Fibroblast of lung (primary cell): ENCODE measurements around the gene PLXNA2. TPM values are rescaled to one million over a fixed set of nuclear protein-coding genes. Genes with fewer than 3 reads are reported as not detected.
A peak's percentile ranks its signal among the peaks of the same experiment; 100 is the strongest.

ENCODE experiments used
- DNase-seq, 2 donors: peaks; one replicate each; pipeline versions ENCODE4 v3.0.0 to v3.0.0-alpha.2; 2010; ENCODE audit warnings: low read depth in 2 of 2
- H2AFZ ChIP-seq: 2 replicates; pipeline ENCODE4 v1.5.1; 2012; ENCODE audit warnings: low read length, control low read depth, inconsistent platforms
- H3K27ac ChIP-seq: 2 replicates; pipeline ENCODE4 v1.5.1; 2011; ENCODE audit warnings: low read length, control low read depth; ENCODE audit not compliant: insufficient read depth
- H3K27me3 ChIP-seq: 2 replicates; pipeline ENCODE4 v1.5.1; 2011; ENCODE audit warnings: mild to moderate bottlenecking, low read length; ENCODE audit not compliant: control insufficient read depth, insufficient read depth
- H3K36me3 ChIP-seq: 2 replicates; pipeline ENCODE4 v1.5.1; 2011; ENCODE audit warnings: low read length; ENCODE audit not compliant: control insufficient read depth, insufficient read depth
- H3K4me1 ChIP-seq: 2 replicates; pipeline ENCODE4 v1.5.1; 2011; ENCODE audit warnings: low read length; ENCODE audit not compliant: control insufficient read depth, insufficient read depth; ENCODE audit errors: extremely low read depth
- H3K4me2 ChIP-seq: 2 replicates; pipeline ENCODE4 v1.5.1; 2011; ENCODE audit warnings: low read length, control low read depth; ENCODE audit not compliant: insufficient read depth; ENCODE audit errors: extremely low read depth
- H3K4me3 ChIP-seq, 4 experiments: fragments of 200-600 bp in 1 of 4; sonication (generic) in 1 of 4; replicated peaks in 1 of 4; 2 replicates each; pipeline ENCODE4 v1.5.1; 2011 to 2016; ENCODE audit warnings: low read length in 4 of 4, low read depth in 3 of 4, mild to moderate bottlenecking in 3 of 4, control low read depth in 2 of 4, inconsistent platforms in 1 of 4, mixed read lengths in 1 of 4; ENCODE audit not compliant: insufficient read depth in 1 of 4; ENCODE audit errors: control extremely low read depth in 1 of 4
- H3K79me2 ChIP-seq: 2 replicates; pipeline ENCODE4 v1.5.1; 2012; ENCODE audit warnings: mild to moderate bottlenecking, low read length, inconsistent platforms; ENCODE audit not compliant: control insufficient read depth, insufficient read depth
- H3K9ac ChIP-seq: 2 replicates; pipeline ENCODE4 v1.5.1; 2011; ENCODE audit warnings: mild to moderate bottlenecking, low read length, control low read depth; ENCODE audit not compliant: insufficient read depth
- H3K9me3 ChIP-seq: 2 replicates; pipeline ENCODE4 v1.5.1; 2012; ENCODE audit warnings: low read depth, low read length; ENCODE audit not compliant: control insufficient read depth, insufficient read depth
- H4K20me1 ChIP-seq: 2 replicates; pipeline ENCODE4 v1.5.1; 2011; ENCODE audit warnings: low read length; ENCODE audit not compliant: control insufficient read depth, insufficient read depth; ENCODE audit errors: extremely low read depth
- CTCF ChIP-seq, 2 donors: IDR thresholded peaks in 1 of 2; conservative IDR thresholded peaks in 1 of 2; 1 replicate in 1 of 2; 2 replicates in 1 of 2; pipeline ENCODE4 v1.5.1; 2011 to 2012; ENCODE audit warnings: low read length in 2 of 2, control low read depth in 1 of 2, inconsistent platforms in 1 of 2, low read depth in 1 of 2, mild to moderate bottlenecking in 1 of 2
- EZH2 ChIP-seq: IDR thresholded peaks from 2 replicates; pipeline ENCODE4 v1.5.1; 2012; ENCODE audit warnings: low read length, control low read depth, mild to moderate bottlenecking; ENCODE audit errors: missing control alignments
- polyA plus RNA-seq, 2 donors: library from polyadenylated mRNA; depleted of rRNA in 1 of 2; stranded (reverse) in 1 of 2; unstranded in 1 of 2; fragments of >200 nt; gene quantifications; 2 replicates each; pipeline ENCODE4 v1.2.1, GENCODE V29; 2011 to 2012; ENCODE audit warnings: missing spikeins in 1 of 2
- total RNA-seq: library from RNA; depleted of rRNA; stranded (reverse); fragments of >200 nt; gene quantifications from 2 replicates; pipeline ENCODE4 v1.2.1, GENCODE V29; 2014

The PLXNA2 gene
- total and polyA plus RNA-seq, 2 donors (not counting 1 experiment from before 2014, with no cell fraction given), result 0.43 to 2.0 TPM

- Histone ChIP-seq H3K36me3 (no peaks in the 10 kb centered on the region), H3K27ac (no peak overlapping the region), H3K4me1 (no peaks in the 10 kb centered on the region), H3K27me3 (peaks cover 6% of the 10 kb centered on the region), H2AFZ (no peak overlapping the region), H4K20me1 (no peaks in the 10 kb centered on the region), H3K9me3 (no peaks in the 10 kb centered on the region), H3K4me2 (no peak overlapping the region), H3K79me2 (no peaks in the 10 kb centered on the region), H3K9ac (no peak overlapping the region), H3K4me3 (no peak overlapping the region)
- TF ChIP-seq CTCF (conservative IDR thresholded peaks at IDR 0.05 in 1 of 2, IDR thresholded peaks at IDR 0.05 in 1 of 2; ENCODE audit: low read depth in 1 of 2, low read length in 2 of 2) (no peak), EZH2 (no peak)
- DNase-seq, result no peak
Observed at GRCh38 chr1:207984831-207985572, 259.2 kb downstream of the PLXNA2 start.

GRCh38 chr1:207983044-207983635, 261.0 kb downstream of the PLXNA2 start:
- no peak for DNase-seq
- no peaks in the 10 kb centered on the region for H3K9me3 ChIP-seq
- TF ChIP-seq CTCF (conservative IDR thresholded peaks at IDR 0.05 in 1 of 2, IDR thresholded peaks at IDR 0.05 in 1 of 2; ENCODE audit: low read depth in 1 of 2, low read length in 2 of 2), result no peak
- TF ChIP-seq EZH2, result no peak
- H3K27ac ChIP-seq, result no peak overlapping the region
- H3K79me2 ChIP-seq, result no peaks in the 10 kb centered on the region
- no peak overlapping the region for H3K4me2 ChIP-seq
- H3K27me3 ChIP-seq, result peaks cover 2% of the 10 kb centered on the region
- H3K36me3 ChIP-seq, result no peaks in the 10 kb centered on the region
- H3K4me1 ChIP-seq, result no peaks in the 10 kb centered on the region
- no peaks in the 10 kb centered on the region for H4K20me1 ChIP-seq
- H3K9ac ChIP-seq, result no peak overlapping the region
- no peak overlapping the region for H2AFZ ChIP-seq
- H3K4me3 ChIP-seq, result no peak overlapping the region

GRCh38 chr1:207981976-207982375, 262.2 kb downstream of the PLXNA2 start:
- no peaks in the 10 kb centered on the region for H4K20me1 ChIP-seq
- no peak overlapping the region for H3K27ac ChIP-seq
- H3K9ac ChIP-seq, result no peak overlapping the region
- no peak overlapping the region for H3K4me2 ChIP-seq
- H3K4me1 ChIP-seq, result no peaks in the 10 kb centered on the region
- H3K36me3 ChIP-seq, result no peaks in the 10 kb centered on the region
- peaks cover 2% of the 10 kb centered on the region for H3K27me3 ChIP-seq
- H2AFZ ChIP-seq, result no peak overlapping the region
- no peaks in the 10 kb centered on the region for H3K79me2 ChIP-seq
- no peaks in the 10 kb centered on the region for H3K9me3 ChIP-seq
- no peak for DNase-seq
- TF ChIP-seq EZH2 (no peak), CTCF (conservative IDR thresholded peaks at IDR 0.05 in 1 of 2, IDR thresholded peaks at IDR 0.05 in 1 of 2; ENCODE audit: low read depth in 1 of 2, low read length in 2 of 2) (peak; percentile 26 to 56)
- H3K4me3 ChIP-seq, result no peak overlapping the region
